Liver (tissue), 9 donors: Measurements from ENCODE around the gene RNASE7. TPM values are rescaled to one million over a fixed set of nuclear protein-coding genes. Genes with fewer than 3 reads are reported as not detected.

Experiments used
- DNase-seq: peaks from one replicate; pipeline ENCODE4 v3.0.0-alpha.2; 2017; ENCODE audit warnings: low spot score
- H3K27ac ChIP-seq, 2 donors: one replicate each; pipeline ENCODE4 v1.7.0; 2013; ENCODE audit warnings: inconsistent platforms in 2 of 2, low read length in 2 of 2, control low read depth in 1 of 2, low read depth in 1 of 2, mild to moderate bottlenecking in 1 of 2
- H3K27me3 ChIP-seq, 4 donors: one replicate each; pipeline versions ENCODE4 v1.6.1 to v1.7.0; 2013; ENCODE audit warnings: low read length in 3 of 4, inconsistent platforms in 1 of 4, mild to moderate bottlenecking in 1 of 4, moderate library complexity in 1 of 4; ENCODE audit not compliant: control insufficient read depth in 4 of 4, insufficient read depth in 4 of 4
- H3K36me3 ChIP-seq, 4 donors: one replicate each; pipeline versions ENCODE4 v1.6.1 to v1.7.0; 2013; ENCODE audit warnings: low read length in 3 of 4, mild to moderate bottlenecking in 3 of 4, low read depth in 1 of 4, moderate library complexity in 1 of 4; ENCODE audit not compliant: control insufficient read depth in 4 of 4, insufficient read depth in 3 of 4
- H3K4me1 ChIP-seq, 4 donors: one replicate each; pipeline versions ENCODE4 v1.6.1 to v1.7.0; 2013; ENCODE audit warnings: low read length in 3 of 4, mild to moderate bottlenecking in 3 of 4, moderate library complexity in 1 of 4; ENCODE audit not compliant: control insufficient read depth in 4 of 4, insufficient read depth in 4 of 4
- H3K4me3 ChIP-seq, 3 donors: one replicate each; pipeline versions ENCODE4 v1.6.1 to v1.7.0; 2013; ENCODE audit warnings: low read length in 3 of 3, control low read depth in 1 of 3, low read depth in 1 of 3, mild to moderate bottlenecking in 1 of 3
- H3K9ac ChIP-seq, 2 donors: one replicate each; pipeline ENCODE4 v1.7.0; 2013; ENCODE audit warnings: low read length in 2 of 2, mild to moderate bottlenecking in 2 of 2, moderate library complexity in 2 of 2, control low read depth in 1 of 2, low read depth in 1 of 2
- H3K9me3 ChIP-seq, 4 donors: one replicate each; pipeline versions ENCODE4 v1.6.1 to v1.7.0; 2013; ENCODE audit warnings: low read length in 3 of 4; ENCODE audit not compliant: control insufficient read depth in 4 of 4
- ATF3 ChIP-seq: IDR thresholded peaks from 2 replicates; pipeline ENCODE4 v1.6.1; 2016; ENCODE audit warnings: antibody characterized with exemption
- CTCF ChIP-seq: fragments of 150-350 bp; IDR thresholded peaks from 2 replicates; pipeline ENCODE4 v1.5.1; 2017; ENCODE audit warnings: improper control_type of control experiment, low read depth, low read length; ENCODE audit not compliant: missing input control
- EGR1 ChIP-seq, 2 donors: IDR thresholded peaks; 2 replicates each; pipeline ENCODE4 v1.6.1; 2016 to 2018; ENCODE audit warnings: antibody characterized with exemption in 2 of 2, low read depth in 2 of 2
- FOXA1 ChIP-seq: IDR thresholded peaks from 2 replicates; pipeline ENCODE4 v1.6.1; 2016; ENCODE audit warnings: antibody characterized with exemption
- FOXA2 ChIP-seq: IDR thresholded peaks from 2 replicates; pipeline ENCODE4 v1.6.1; 2016; ENCODE audit warnings: antibody characterized with exemption
- HNF4A ChIP-seq, 2 donors: conservative IDR thresholded peaks; 2 replicates each; pipeline ENCODE4 v1.6.1; 2016; ENCODE audit warnings: antibody characterized with exemption in 2 of 2, mild to moderate bottlenecking in 2 of 2
- HNF4G ChIP-seq: IDR thresholded peaks from 2 replicates; pipeline ENCODE4 v1.6.1; 2016; ENCODE audit warnings: antibody characterized with exemption
- JUND ChIP-seq, 2 donors: IDR thresholded peaks; 2 replicates each; pipeline ENCODE4 v1.6.1; 2016; ENCODE audit warnings: antibody characterized with exemption in 2 of 2
- MAX ChIP-seq: IDR thresholded peaks from 2 replicates; pipeline ENCODE4 v1.6.1; 2016; ENCODE audit warnings: antibody characterized with exemption
- NR2F2 ChIP-seq: IDR thresholded peaks from 2 replicates; pipeline ENCODE4 v1.6.1; 2016; ENCODE audit warnings: antibody characterized with exemption
- RAD21 ChIP-seq, 2 donors: IDR thresholded peaks; 2 replicates each; pipeline ENCODE4 v1.6.1; 2016; ENCODE audit warnings: antibody characterized with exemption in 2 of 2, mild to moderate bottlenecking in 2 of 2
- REST ChIP-seq: IDR thresholded peaks from 2 replicates; pipeline ENCODE4 v1.6.1; 2016; ENCODE audit warnings: antibody characterized with exemption, mild to moderate bottlenecking
- RXRA ChIP-seq, 2 donors: IDR thresholded peaks; 2 replicates each; pipeline ENCODE4 v1.6.1; 2017 to 2018; ENCODE audit warnings: antibody characterized with exemption in 2 of 2, mild to moderate bottlenecking in 1 of 2
- SP1 ChIP-seq: IDR thresholded peaks from 2 replicates; pipeline ENCODE4 v1.6.1; 2018; ENCODE audit warnings: antibody characterized with exemption, mild to moderate bottlenecking
- TAF1 ChIP-seq: conservative IDR thresholded peaks from 2 replicates; pipeline ENCODE4 v1.6.1; 2016; ENCODE audit warnings: antibody characterized with exemption, mild to moderate bottlenecking
- YY1 ChIP-seq: IDR thresholded peaks from 2 replicates; pipeline ENCODE4 v1.6.1; 2016; ENCODE audit warnings: antibody characterized with exemption, mild to moderate bottlenecking
- WGBS: extraction: QIAGEN DNeasy Blood & Tissue Kit; methylation state at CpG from one replicate; pipeline ENCODE4 v1.1.7; 2013; 5-methylcytosine and 5-hydroxymethylcytosine counted together
- polyA plus RNA-seq, 2 donors: library from polyadenylated mRNA; stranded (reverse) in 1 of 2; unstranded in 1 of 2; fragments of 200-250 nt in 1 of 2; fragments of >200 nt in 1 of 2; fragmentation: Nextera tagmentation in 1 of 2; extraction: Ambion mirVana in 1 of 2; gene quantifications; one replicate each; pipeline versions ENCODE4 v1.2.1 to v1.2.3, GENCODE V29; 2013 to 2015
- total RNA-seq, 2 donors: library from RNA; depleted of rRNA; stranded (reverse); fragments of >200 nt; gene quantifications; one replicate each; pipeline ENCODE4 v1.2.3, GENCODE V29; 2014
- donor health status: healthy.
- donor health status: healthy.
- donor health status: healthy.
- donor health status: healthy.
- donor health status: healthy.

RNASE7 gene
- total and polyA plus RNA-seq, 4 donors: 0.11 to 0.33 (median 0.12) TPM; not detected in 1

- H3K27me3 ChIP-seq: no peaks in the 10 kb centered on the region
- no peaks in the 10 kb centered on the region for H3K36me3 ChIP-seq
- DNase-seq: no peak
- 84% methylated on average over 20 of the region's 20 CpGs for WGBS
- H3K4me3 ChIP-seq: no peak overlapping the region
- TF ChIP-seq CTCF: no peak
- no peak for TF ChIP-seq REST
- TF ChIP-seq FOXA2: no peak
- no peak for TF ChIP-seq MAX
- TF ChIP-seq RAD21 (IDR thresholded peaks at IDR 0.05): no peak
- TF ChIP-seq RXRA (IDR thresholded peaks at IDR 0.05): no peak
- no peak for TF ChIP-seq FOXA1
- no peak for TF ChIP-seq HNF4A (conservative IDR thresholded peaks at IDR 0.05)
- TF ChIP-seq EGR1 (IDR thresholded peaks at IDR 0.05; ENCODE audit: low read depth in 2 of 2): no peak
- H3K9ac ChIP-seq: no peak overlapping the region
- no peaks in the 10 kb centered on the region for H3K9me3 ChIP-seq
- H3K27ac ChIP-seq: peak overlapping the region; percentile 47 to 72
- H3K4me1 ChIP-seq: peaks cover 20 to 63% (median 44%) of the 10 kb centered on the region in 4 donors
These were observed 11.3 kb downstream of the RNASE7 start for GRCh38 chr14:21053184-21054122.

- Histone ChIP-seq H3K36me3 (no peaks in the 10 kb centered on the region), H3K4me3 (peak overlapping the region in 1 of 3 donors; percentile 28), H3K27me3 (no peaks in the 10 kb centered on the region), H3K9me3 (no peaks in the 10 kb centered on the region), H3K9ac (peak overlapping the region in 1 of 2 donors; percentile 55), H3K4me1 (peaks cover 18 to 55% (median 37%) of the 10 kb centered on the region in 4 donors), H3K27ac (peak overlapping the region; percentile 72 to 84)
- no peak for DNase-seq
- 21% methylated on average over 3 of the region's 3 CpGs for WGBS
- peak; percentile 51 for TF ChIP-seq FOXA1
- TF ChIP-seq TAF1: no peak
- peak; percentile 17 to 87 for TF ChIP-seq EGR1 (IDR thresholded peaks at IDR 0.05; ENCODE audit: low read depth in 2 of 2)
- peak; percentile 93 to 96 for TF ChIP-seq RXRA (IDR thresholded peaks at IDR 0.05)
- peak; percentile 99 for TF ChIP-seq SP1
- TF ChIP-seq ATF3: peak; percentile 52
- TF ChIP-seq FOXA2: peak; percentile 74
- TF ChIP-seq REST: peak; percentile 71
- no peak for TF ChIP-seq CTCF
- TF ChIP-seq HNF4G: peak; percentile 88
- peak; percentile 90 to 95 for TF ChIP-seq HNF4A (conservative IDR thresholded peaks at IDR 0.05)
- peak; percentile 74 for TF ChIP-seq YY1
- no peak for TF ChIP-seq NR2F2
- TF ChIP-seq JUND (IDR thresholded peaks at IDR 0.05): peak in 1 of 2 donors; percentile 73
- TF ChIP-seq RAD21 (IDR thresholded peaks at IDR 0.05): peak; percentile 31 to 34
- TF ChIP-seq MAX: peak; percentile 94
These were observed 12.1 kb downstream of the RNASE7 start for GRCh38 chr14:21054123-21054767.
